K562 (cell line): ENCODE data around the gene SLC52A1.

Experiments
- CREM ChIP-seq: IDR thresholded peaks from 2 replicates; pipeline ENCODE4 v1.6.1; 2014; ENCODE audit warnings: antibody characterized with exemption, low read depth
- ELF4 ChIP-seq: fragments of 450-650 bp; formaldehyde crosslinking; IDR thresholded peaks from 2 replicates; pipeline ENCODE4 v1.4.0; 2022; ENCODE audit warnings: missing genetic modification characterization
- FOXM1 ChIP-seq, 2 experiments: fragments of 450-650 bp in 1 of 2; sonication (generic) in 1 of 2; formaldehyde crosslinking in 1 of 2; IDR thresholded peaks; 2 replicates each; pipeline versions ENCODE4 v1.6.1 to v1.9.0; 2017 to 2022; ENCODE audit warnings: low read depth in 2 of 2, mild to moderate bottlenecking in 2 of 2, missing genetic modification reagents in 1 of 2, moderate library complexity in 1 of 2
- GTF2B ChIP-seq: IDR thresholded peaks from 2 replicates; pipeline ENCODE4 v1.6.1; 2011; ENCODE audit not compliant: insufficient read length; ENCODE audit errors: extremely low read depth
- SMAD4 ChIP-seq: fragments of 250-450 bp; sonication (Bioruptor Pico); conservative IDR thresholded peaks from 2 replicates; pipeline ENCODE4 v1.8.0; 2021; ENCODE audit warnings: inconsistent platforms, mild to moderate bottlenecking, moderate library complexity
- TEAD2 ChIP-seq: fragments of 450-650 bp; IDR thresholded peaks from 2 replicates; pipeline ENCODE4 v1.6.1; 2016; ENCODE audit warnings: missing genetic modification characterization, control low read depth, missing compliant biosample characterization
- ZNF561 ChIP-seq: fragments of 450-650 bp; formaldehyde crosslinking; conservative IDR thresholded peaks from 2 replicates; pipeline ENCODE4 v1.4.0; 2020; ENCODE audit warnings: mild to moderate bottlenecking, moderate library complexity
- ZNF766 ChIP-seq: fragments of 200-800 bp; sonication (Bioruptor generic); conservative IDR thresholded peaks from 2 replicates; pipeline ENCODE4 v1.6.1; 2016; ENCODE audit warnings: missing genetic modification characterization, missing compliant biosample characterization
- ZSCAN32 ChIP-seq: fragments of 450-650 bp; formaldehyde crosslinking; IDR thresholded peaks from 2 replicates; pipeline ENCODE4 v1.4.0; 2020; ENCODE audit warnings: mild to moderate bottlenecking, moderate library complexity

DNA sequence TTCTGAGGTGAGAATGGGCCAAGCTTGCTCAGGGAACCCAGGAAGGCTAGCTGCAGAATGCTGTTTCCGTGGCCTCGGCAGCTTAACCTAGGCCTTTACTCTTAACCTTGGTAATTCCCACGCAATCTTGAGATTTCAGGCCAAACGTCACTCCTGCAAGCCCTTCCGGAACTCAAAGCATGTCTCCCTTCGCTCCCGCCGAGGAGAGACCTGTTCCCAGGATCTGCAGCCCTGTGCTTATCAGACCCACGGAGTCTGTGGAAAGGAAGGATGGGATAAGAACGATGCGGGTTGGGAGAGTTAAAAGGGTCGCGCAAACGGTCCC lies 42.5 kb upstream of the SLC52A1 start:
- TF ChIP-seq SMAD4: no peak
- no peak for TF ChIP-seq GTF2B
- TF ChIP-seq CREM: no peak
- no peak for TF ChIP-seq ZNF561
- TF ChIP-seq FOXM1 (IDR thresholded peaks at IDR 0.05; ENCODE audit: low read depth): no peak
- TF ChIP-seq FOXM1 (CRISPR knock-in tag; IDR thresholded peaks at IDR 0.05; ENCODE audit: low read depth): no peak
- no peak for TF ChIP-seq TEAD2 (tag)
- no peak for TF ChIP-seq ZNF766 (CRISPR knock-in tag)
- no peak for TF ChIP-seq ZSCAN32 (CRISPR knock-in tag)
- TF ChIP-seq ELF4 (CRISPR knock-in tag): no peak
